ENCODE data around the gene TTF1. TPM values are rescaled to one million over a fixed set of nuclear protein-coding genes. Genes with fewer than 3 reads are reported as not detected.

TTF1 gene
- total RNA-seq, 3 donors from 2014 or later = 11.2 to 18.0 (median 16.8) TPM

GRCh38 chr9:132424857-132425674, 18.4 kb upstream of the TTF1 start:
- Histone ChIP-seq H3K4me1 (no peaks in the 10 kb centered on the region), H3K36me3 (no peaks in the 10 kb centered on the region), H3K27ac (no peak overlapping the region), H3K9me3 (no peaks in the 10 kb centered on the region), H3K4me3 (no peak overlapping the region), H3K27me3 (no peaks in the 10 kb centered on the region)
- no peak for TF ChIP-seq CTCF (IDR thresholded peaks at IDR 0.05)
- TF ChIP-seq POLR2A (IDR thresholded peaks at IDR 0.05) = no peak
- TF ChIP-seq POLR2AphosphoS5 (IDR thresholded peaks at IDR 0.05) = no peak
- DNase-seq (ENCODE audit: low spot score in 2 of 2) = no peak
- intact Hi-C loops (cut with DNase I; ENCODE audit: low total_unique reads) = no loop called here

GRCh38 chr9:132423503-132423902, 16.9 kb upstream of the TTF1 start:
- H3K36me3 ChIP-seq = no peaks in the 10 kb centered on the region
- H3K27me3 ChIP-seq = peaks cover 0 to 10% of the 10 kb centered on the region in 2 donors
- H3K4me3 ChIP-seq = no peak overlapping the region
- H3K4me1 ChIP-seq = no peaks in the 10 kb centered on the region
- no peaks in the 10 kb centered on the region for H3K9me3 ChIP-seq
- TF ChIP-seq CTCF (IDR thresholded peaks at IDR 0.05) = no peak
- TF ChIP-seq POLR2AphosphoS5 (IDR thresholded peaks at IDR 0.05) = no peak
- TF ChIP-seq POLR2A (IDR thresholded peaks at IDR 0.05) = no peak
- DNase-seq (ENCODE audit: low spot score in 2 of 2) = no peak
- H3K27ac ChIP-seq = no peak overlapping the region
- intact Hi-C loops (cut with DNase I; ENCODE audit: low total_unique reads) = no loop called here

- H3K27me3 ChIP-seq = peaks cover 0 to 18% of the 10 kb centered on the region in 2 donors
- H3K4me1 ChIP-seq = no peaks in the 10 kb centered on the region
- no peaks in the 10 kb centered on the region for H3K9me3 ChIP-seq
- no peaks in the 10 kb centered on the region for H3K36me3 ChIP-seq
- intact Hi-C loops (cut with DNase I; ENCODE audit: low total_unique reads) = no loop called here
- DNase-seq (ENCODE audit: low spot score in 2 of 2) = no peak
- no peak overlapping the region for H3K27ac ChIP-seq
- H3K4me3 ChIP-seq = no peak overlapping the region
- TF ChIP-seq POLR2A (IDR thresholded peaks at IDR 0.05) (no peak), POLR2AphosphoS5 (IDR thresholded peaks at IDR 0.05) (no peak), CTCF (IDR thresholded peaks at IDR 0.05) (no peak)
These were observed 15.9 kb upstream of the TTF1 start for GRCh38 chr9:132422574-132422973.

DNA sequence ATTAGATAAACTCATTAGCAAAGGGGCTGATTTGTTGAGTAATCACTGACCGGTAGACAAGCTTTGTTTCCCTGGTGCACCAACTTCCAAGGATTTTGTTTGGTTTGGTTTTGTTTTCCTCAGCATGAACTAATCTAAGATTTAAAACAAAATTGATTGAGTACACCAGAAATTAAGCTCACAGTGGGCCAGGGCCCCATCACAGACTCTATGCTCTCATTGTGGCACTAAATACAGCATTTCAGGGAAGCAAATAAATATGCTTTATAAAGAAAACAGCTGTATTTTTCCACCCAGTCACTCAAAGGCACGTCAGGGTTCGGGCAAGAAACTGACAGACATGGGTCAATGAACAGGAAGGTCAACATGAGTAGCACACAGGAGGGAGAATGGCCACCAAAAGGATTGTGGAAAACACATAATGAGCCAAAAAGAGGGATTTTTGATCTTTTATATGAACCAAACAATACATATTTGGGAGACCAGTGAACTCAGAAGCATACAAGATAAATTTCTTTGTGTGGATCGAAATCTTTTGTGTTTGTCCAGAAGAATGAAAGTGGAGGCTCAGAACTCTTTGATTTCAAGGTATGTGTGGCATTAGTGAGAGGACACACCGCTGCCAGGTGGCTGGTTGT, 12.2 kb upstream of the TTF1 start:
- intact Hi-C loops (cut with DNase I; ENCODE audit: low total_unique reads) = loop anchor here (10.0 kb wide), 1 partner anchor 216 kb away; no protein-coding TSS in a partner anchor
- no peaks in the 10 kb centered on the region for H3K36me3 ChIP-seq
- no peak for DNase-seq (ENCODE audit: low spot score in 2 of 2)
- no peaks in the 10 kb centered on the region for H3K9me3 ChIP-seq
- no peak overlapping the region for H3K4me3 ChIP-seq
- TF ChIP-seq CTCF (IDR thresholded peaks at IDR 0.05) = no peak
- no peak for TF ChIP-seq POLR2A (IDR thresholded peaks at IDR 0.05)
- TF ChIP-seq POLR2AphosphoS5 (IDR thresholded peaks at IDR 0.05) = no peak
- peaks cover 5 to 36% of the 10 kb centered on the region in 2 donors for H3K27me3 ChIP-seq
- no peak overlapping the region for H3K27ac ChIP-seq
- H3K4me1 ChIP-seq = no peaks in the 10 kb centered on the region

- DNase-seq (ENCODE audit: low spot score in 2 of 2) = no peak
- intact Hi-C loops (cut with DNase I; ENCODE audit: low total_unique reads) = loop anchor here (10.0 kb wide), 1 partner anchor 220 kb away; no protein-coding TSS in a partner anchor
- peaks cover 5 to 69% of the 10 kb centered on the region in 2 donors for H3K27me3 ChIP-seq
- H3K4me3 ChIP-seq = no peak overlapping the region
- TF ChIP-seq CTCF (IDR thresholded peaks at IDR 0.05) (no peak), POLR2AphosphoS5 (IDR thresholded peaks at IDR 0.05) (no peak), POLR2A (IDR thresholded peaks at IDR 0.05) (no peak)
- H3K27ac ChIP-seq = no peak overlapping the region
- H3K36me3 ChIP-seq = no peaks in the 10 kb centered on the region
- H3K4me1 ChIP-seq = peaks cover 0 to 5% of the 10 kb centered on the region in 2 donors
- H3K9me3 ChIP-seq = no peaks in the 10 kb centered on the region
These were observed 8.5 kb upstream of the TTF1 start for GRCh38 chr9:132415181-132415580.
